IPS-15b (cell line): ENCODE results near the gene NCAPD2.

Source experiments
- H3K27me3 ChIP-seq: one replicate; pipeline ENCODE4 v1.6.1; 2013; ENCODE audit warnings: low read length; ENCODE audit not compliant: control insufficient read depth, insufficient read depth
- H3K36me3 ChIP-seq: one replicate; pipeline ENCODE4 v1.6.1; 2013; ENCODE audit warnings: low read length; ENCODE audit not compliant: control insufficient read depth, insufficient read depth
- H3K4me1 ChIP-seq: one replicate; pipeline ENCODE4 v1.6.1; 2013; ENCODE audit warnings: mild to moderate bottlenecking, low read length; ENCODE audit not compliant: control insufficient read depth, insufficient read depth
- H3K4me3 ChIP-seq: one replicate; pipeline ENCODE4 v1.5.1; 2013; ENCODE audit warnings: low read depth, low read length
- H3K9ac ChIP-seq: one replicate; pipeline ENCODE4 v1.6.1; 2013; ENCODE audit warnings: low read depth, mild to moderate bottlenecking, low read length
- H3K9me3 ChIP-seq: one replicate; pipeline ENCODE4 v1.6.1; 2013; ENCODE audit warnings: mild to moderate bottlenecking, low read length; ENCODE audit not compliant: control insufficient read depth, insufficient read depth

NCAPD2 gene

DNA sequence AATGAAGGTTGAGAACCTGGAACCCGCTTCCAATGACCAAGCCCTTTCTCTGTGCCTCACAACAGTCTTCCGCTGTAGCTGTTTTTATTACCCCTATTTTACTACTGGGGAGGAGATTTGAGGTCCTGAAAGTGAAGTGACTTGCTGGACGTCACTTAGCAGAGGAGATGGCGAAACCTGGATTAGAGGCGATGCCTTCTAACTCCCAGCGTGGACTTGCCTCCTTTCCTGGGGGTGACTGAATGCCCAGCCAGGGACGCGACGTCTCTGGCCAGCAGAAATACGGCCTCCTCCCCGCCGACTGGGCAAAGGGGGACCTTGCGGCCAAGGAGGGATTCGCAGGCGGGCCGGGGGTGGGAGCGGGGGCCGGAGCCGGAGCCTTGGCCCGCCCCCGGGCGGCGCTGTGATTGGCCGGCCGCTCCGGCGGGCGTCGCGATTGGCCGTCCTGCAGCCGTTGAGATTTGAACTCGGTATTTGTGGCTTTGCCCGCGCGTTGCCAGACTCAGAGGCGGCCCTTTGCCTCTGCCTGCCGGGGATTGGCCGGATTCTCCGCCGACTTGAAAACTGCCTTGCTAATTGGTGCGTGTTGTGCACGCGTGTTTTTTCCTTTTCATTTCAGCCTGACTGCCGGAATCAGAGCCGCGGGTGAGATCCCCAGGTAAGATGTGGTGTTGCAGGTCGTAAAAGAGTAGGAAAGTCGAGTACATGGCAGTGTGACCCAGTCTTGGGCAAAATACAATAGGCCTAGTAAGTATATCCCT lies at the start of gene NCAPD2:
Gene NCAPD2 (plus strand): TSS at position 606 of the 761 bp plus-strand sequence. CDS start 997 bp downstream, outside the sequence.
- no peaks in the 10 kb centered on the region for H3K9me3 ChIP-seq
- H3K9ac ChIP-seq, result peak within 1 kb of the TSS; percentile 86
- H3K36me3 ChIP-seq, result peaks cover 29% of the 10 kb centered on the region
- no peaks in the 10 kb centered on the region for H3K27me3 ChIP-seq
- H3K4me1 ChIP-seq, result peaks cover 7% of the 10 kb centered on the region
- peak within 1 kb of the TSS; percentile 94 for H3K4me3 ChIP-seq

GRCh38 chr12:6444704-6445688 lies 48.9 kb upstream of the NCAPD2 start, which contains the start of gene CD27:
TSS of gene CD27 (plus strand) at chr12:6444955. CDS start at chr12:6445096, 141 bp downstream.
- no peaks in the 10 kb centered on the region for H3K36me3 ChIP-seq
- H3K27me3 ChIP-seq, result no peaks in the 10 kb centered on the region
- H3K4me3 ChIP-seq, result no peak within 1 kb of the TSS
- H3K9me3 ChIP-seq, result no peaks in the 10 kb centered on the region
- H3K4me1 ChIP-seq, result peaks cover under 1% of the 10 kb centered on the region
- H3K9ac ChIP-seq, result no peak within 1 kb of the TSS

DNA sequence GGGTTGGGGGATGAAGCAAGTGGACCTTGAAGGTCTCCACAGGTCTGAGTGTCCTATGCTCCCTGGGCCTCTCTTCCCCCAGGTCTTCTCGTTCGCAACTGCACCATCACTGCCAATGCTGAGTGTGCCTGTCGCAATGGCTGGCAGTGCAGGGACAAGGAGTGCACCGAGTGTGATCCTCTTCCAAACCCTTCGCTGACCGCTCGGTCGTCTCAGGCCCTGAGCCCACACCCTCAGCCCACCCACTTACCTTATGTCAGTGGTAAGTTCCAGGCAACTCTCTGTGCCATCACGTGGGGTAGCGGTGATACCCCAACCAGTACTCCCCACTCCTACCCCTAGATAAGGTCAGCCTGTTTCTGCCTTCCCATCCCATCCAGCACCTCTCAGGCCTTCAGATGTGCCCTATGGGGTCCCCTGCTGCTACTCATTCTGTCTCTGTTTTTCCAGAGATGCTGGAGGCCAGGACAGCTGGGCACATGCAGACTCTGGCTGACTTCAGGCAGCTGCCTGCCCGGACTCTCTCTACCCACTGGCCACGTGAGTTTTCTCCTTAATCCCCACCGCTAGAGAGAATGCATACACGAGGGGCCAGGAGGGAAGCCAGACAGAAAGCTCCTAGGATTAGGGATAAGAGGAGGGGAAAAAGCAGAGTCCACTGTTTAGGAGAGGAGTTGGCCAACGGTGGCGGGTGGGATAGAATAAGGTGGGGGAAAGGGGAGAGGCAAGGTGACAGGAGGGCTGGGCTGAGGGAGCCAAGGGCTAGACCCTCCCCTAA lies 43.6 kb upstream of the NCAPD2 start:
- H3K4me1 ChIP-seq, result peaks cover 17% of the 10 kb centered on the region
- no peaks in the 10 kb centered on the region for H3K27me3 ChIP-seq
- H3K9me3 ChIP-seq, result no peaks in the 10 kb centered on the region
- H3K9ac ChIP-seq, result peak overlapping the region; percentile 77
- H3K36me3 ChIP-seq, result no peaks in the 10 kb centered on the region
- peak overlapping the region; percentile 50 for H3K4me3 ChIP-seq

DNA sequence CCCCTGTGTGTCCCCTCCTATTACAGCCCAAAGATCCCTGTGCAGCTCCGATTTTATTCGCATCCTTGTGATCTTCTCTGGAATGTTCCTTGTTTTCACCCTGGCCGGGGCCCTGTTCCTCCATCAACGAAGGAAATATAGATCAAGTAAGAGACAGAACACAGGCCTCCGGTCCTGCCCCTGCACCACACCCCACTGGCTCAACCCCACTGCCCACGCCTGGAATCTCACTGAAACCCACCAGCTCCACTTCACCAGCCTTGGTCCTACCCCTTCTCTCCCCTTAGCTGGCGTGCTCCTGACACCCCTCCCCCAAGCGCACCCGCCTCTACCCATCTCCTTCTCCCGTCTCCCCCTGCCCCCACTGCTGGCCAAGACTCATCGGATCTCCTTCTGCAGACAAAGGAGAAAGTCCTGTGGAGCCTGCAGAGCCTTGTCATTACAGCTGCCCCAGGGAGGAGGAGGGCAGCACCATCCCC lies 43.0 kb upstream of the NCAPD2 start:
- peak overlapping the region; percentile 77 for H3K9ac ChIP-seq
- H3K4me3 ChIP-seq, result peak overlapping the region; percentile 50
- no peaks in the 10 kb centered on the region for H3K27me3 ChIP-seq
- peaks cover 17% of the 10 kb centered on the region for H3K4me1 ChIP-seq
- H3K36me3 ChIP-seq, result no peaks in the 10 kb centered on the region
- H3K9me3 ChIP-seq, result no peaks in the 10 kb centered on the region

DNA sequence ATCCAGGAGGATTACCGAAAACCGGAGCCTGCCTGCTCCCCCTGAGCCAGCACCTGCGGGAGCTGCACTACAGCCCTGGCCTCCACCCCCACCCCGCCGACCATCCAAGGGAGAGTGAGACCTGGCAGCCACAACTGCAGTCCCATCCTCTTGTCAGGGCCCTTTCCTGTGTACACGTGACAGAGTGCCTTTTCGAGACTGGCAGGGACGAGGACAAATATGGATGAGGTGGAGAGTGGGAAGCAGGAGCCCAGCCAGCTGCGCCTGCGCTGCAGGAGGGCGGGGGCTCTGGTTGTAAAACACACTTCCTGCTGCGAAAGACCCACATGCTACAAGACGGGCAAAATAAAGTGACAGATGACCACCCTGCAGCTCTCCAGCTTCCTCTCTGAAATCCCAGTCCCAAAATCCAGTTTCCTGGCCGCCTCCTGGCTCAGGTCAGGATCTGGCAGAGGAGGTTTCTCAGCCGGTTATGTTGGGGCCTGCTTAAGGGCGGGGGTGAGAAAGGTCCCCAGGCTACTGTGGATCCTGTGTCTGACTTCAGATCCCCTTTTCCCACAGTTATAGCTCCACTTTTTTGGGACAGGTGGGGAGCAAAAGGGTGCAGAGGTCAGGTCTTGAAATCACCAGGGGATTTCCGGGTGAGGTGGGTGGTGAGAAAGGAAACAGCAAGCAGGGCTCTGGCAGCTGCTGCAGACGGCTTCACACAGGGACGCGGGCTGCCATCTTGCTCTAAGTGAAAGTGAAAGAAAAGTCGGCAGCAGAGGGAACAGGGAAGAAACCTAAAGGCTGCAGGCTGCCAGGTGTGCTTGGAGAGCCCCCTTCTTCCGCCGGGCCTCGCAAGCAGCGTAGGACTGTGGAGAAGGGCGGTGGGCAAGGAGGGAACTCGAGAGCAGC lies 42.3 kb upstream of the NCAPD2 start, which contains the start of gene TAPBPL:
Gene TAPBPL (plus strand): TSS at position 695 of the 897 bp plus-strand sequence. CDS start 207 bp downstream, outside the sequence.
- H3K9ac ChIP-seq, result peak within 1 kb of the TSS; percentile 77
- H3K4me1 ChIP-seq, result peaks cover 17% of the 10 kb centered on the region
- peak within 1 kb of the TSS; percentile 50 for H3K4me3 ChIP-seq

DNA sequence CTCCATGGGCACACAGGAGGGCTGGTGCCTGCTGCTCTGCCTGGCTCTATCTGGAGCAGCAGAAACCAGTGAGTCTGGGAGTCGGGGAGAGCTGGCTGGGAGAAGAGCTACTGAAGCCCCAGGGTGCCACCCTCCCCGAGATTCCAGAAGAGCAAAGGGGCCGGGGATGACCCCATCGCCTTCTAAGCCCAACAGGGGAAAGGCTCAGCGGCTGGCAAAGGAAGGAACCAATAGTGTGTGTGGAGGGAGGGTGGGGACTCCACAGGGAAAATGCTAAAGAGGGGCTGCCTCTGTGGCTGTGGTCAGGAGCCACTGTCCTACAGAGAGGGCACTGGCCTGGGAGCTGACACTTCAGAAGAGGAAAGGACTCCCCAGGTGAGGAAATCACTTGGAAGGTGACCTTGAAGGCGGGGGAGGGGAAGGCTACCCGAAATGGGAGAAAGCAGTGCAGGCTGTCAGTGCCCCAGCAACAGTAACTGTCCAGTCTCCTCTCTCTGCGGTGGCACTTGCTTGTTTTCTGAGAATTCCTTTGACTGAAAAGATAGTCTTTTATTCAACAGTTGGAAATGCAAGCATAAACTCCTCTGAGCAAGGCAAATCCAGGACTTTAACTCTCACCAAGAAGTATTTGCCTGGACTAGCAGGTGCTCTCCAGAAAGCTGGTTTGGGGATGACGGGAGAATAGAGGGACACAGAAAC lies 41.5 kb upstream of the NCAPD2 start:
- peak overlapping the region; percentile 50 for H3K4me3 ChIP-seq
- H3K4me1 ChIP-seq, result peaks cover 17% of the 10 kb centered on the region
- H3K36me3 ChIP-seq, result no peaks in the 10 kb centered on the region
- peak overlapping the region; percentile 77 for H3K9ac ChIP-seq
- no peaks in the 10 kb centered on the region for H3K9me3 ChIP-seq
- no peaks in the 10 kb centered on the region for H3K27me3 ChIP-seq

More for the DNA sequence above, 42.3 kb upstream of the NCAPD2 start, which contains the start of gene TAPBPL:
- no peaks in the 10 kb centered on the region for H3K9me3 ChIP-seq
- no peaks in the 10 kb centered on the region for H3K27me3 ChIP-seq
- no peaks in the 10 kb centered on the region for H3K36me3 ChIP-seq

DNA sequence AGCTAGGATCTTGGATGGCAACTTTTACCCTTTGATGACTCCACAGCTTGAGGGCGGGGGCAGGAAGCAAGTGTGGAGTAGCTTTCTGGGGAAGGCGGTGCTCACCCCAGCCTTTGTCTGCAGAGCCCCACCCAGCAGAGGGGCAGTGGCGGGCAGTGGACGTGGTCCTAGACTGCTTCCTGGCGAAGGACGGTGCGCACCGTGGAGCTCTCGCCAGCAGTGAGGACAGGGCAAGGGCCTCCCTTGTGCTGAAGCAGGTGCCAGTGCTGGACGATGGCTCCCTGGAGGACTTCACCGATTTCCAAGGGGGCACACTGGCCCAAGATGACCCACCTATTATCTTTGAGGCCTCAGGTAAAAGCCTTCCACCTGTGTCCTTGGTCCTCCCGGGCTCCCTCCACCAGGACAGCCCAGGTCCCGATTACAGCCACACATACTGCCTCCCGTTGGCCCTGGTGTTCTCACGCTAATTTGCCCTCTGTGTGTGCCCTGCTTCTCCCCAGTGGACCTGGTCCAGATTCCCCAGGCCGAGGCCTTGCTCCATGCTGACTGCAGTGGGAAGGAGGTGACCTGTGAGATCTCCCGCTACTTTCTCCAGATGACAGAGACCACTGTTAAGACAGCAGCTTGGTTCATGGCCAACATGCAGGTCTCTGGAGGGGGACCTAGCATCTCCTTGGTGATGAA lies 40.8 kb upstream of the NCAPD2 start:
- H3K9ac ChIP-seq, result no peak overlapping the region
- no peaks in the 10 kb centered on the region for H3K36me3 ChIP-seq
- no peaks in the 10 kb centered on the region for H3K9me3 ChIP-seq
- no peaks in the 10 kb centered on the region for H3K27me3 ChIP-seq
- peaks cover 17% of the 10 kb centered on the region for H3K4me1 ChIP-seq
- no peak overlapping the region for H3K4me3 ChIP-seq

DNA sequence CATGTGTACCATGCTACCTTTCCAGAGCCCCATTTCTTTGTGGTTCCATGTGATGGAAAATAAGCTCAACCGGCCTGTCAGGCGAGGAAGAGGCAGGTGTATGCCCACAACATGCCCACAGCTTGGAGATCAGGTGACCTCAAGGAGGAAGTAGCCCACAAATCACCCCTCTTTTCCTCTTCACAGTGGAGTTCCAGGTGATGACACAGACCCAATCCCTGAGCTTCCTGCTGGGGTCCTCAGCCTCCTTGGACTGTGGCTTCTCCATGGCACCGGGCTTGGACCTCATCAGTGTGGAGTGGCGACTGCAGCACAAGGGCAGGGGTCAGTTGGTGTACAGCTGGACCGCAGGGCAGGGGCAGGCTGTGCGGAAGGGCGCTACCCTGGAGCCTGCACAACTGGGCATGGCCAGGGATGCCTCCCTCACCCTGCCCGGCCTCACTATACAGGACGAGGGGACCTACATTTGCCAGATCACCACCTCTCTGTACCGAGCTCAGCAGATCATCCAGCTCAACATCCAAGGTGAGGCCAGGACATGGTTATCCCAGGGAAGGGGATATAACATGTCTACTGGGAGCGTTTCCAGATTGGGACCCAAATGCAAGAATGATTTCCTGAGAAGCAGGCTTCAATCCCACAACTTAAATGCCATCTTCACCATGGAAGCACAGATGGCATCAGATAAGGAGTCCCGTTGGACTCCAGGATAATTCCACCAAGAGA lies 36.5 kb upstream of the NCAPD2 start:
- no peak overlapping the region for H3K9ac ChIP-seq
- no peaks in the 10 kb centered on the region for H3K27me3 ChIP-seq
- no peaks in the 10 kb centered on the region for H3K9me3 ChIP-seq
- peaks cover 5% of the 10 kb centered on the region for H3K4me1 ChIP-seq
- H3K36me3 ChIP-seq, result peaks cover 8% of the 10 kb centered on the region
- no peak overlapping the region for H3K4me3 ChIP-seq

DNA sequence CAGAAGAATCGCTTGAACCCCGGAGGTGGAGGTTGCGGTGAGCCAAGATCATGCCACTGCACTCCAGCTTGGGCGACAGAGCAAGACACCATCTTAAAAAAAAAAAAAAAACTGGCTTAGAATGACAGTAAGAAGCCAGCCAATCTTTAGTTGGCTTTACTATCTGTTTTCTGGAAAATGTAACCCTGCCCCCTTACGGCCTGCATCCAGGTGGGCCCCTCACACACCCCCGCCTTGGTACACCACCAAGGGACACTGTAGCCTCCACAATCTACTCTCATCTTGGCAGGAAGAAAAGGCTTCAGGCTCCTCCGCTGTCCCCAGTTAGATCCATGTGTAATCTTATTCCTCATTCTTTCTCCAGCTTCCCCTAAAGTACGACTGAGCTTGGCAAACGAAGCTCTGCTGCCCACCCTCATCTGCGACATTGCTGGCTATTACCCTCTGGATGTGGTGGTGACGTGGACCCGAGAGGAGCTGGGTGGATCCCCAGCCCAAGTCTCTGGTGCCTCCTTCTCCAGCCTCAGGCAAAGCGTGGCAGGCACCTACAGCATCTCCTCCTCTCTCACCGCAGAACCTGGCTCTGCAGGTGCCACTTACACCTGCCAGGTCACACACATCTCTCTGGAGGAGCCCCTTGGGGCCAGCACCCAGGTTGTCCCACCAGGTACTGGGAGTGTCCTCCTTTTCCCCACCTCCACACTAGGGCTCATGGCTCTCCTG lies 35.5 kb upstream of the NCAPD2 start:
- Histone ChIP-seq H3K36me3 (peaks cover 14% of the 10 kb centered on the region), H3K9ac (no peak overlapping the region), H3K27me3 (no peaks in the 10 kb centered on the region), H3K4me3 (no peak overlapping the region), H3K4me1 (no peaks in the 10 kb centered on the region), H3K9me3 (no peaks in the 10 kb centered on the region)
